SU-DHL-6 (cell line): Measurements from ENCODE around the gene TTN.
A peak's percentile ranks its signal among the peaks of the same experiment; 100 is the strongest.

ENCODE experiments used
- H2AFZ ChIP-seq: fragments of 200-600 bp; sonication (generic); 2 replicates; pipeline ENCODE4 v1.6.1; 2014; ENCODE audit warnings: low read depth, mild to moderate bottlenecking, moderate library complexity, mixed read lengths, antibody characterized with exemption, low read length; ENCODE audit not compliant: severe bottlenecking
- H3F3A ChIP-seq: fragments of 200-600 bp; shearing (Covaris generic); 2 replicates; pipeline ENCODE4 v1.6.0; 2016; ENCODE audit warnings: antibody characterized with exemption, mild to moderate bottlenecking; ENCODE audit not compliant: insufficient read depth
- H3K27ac ChIP-seq: fragments of 200-600 bp; sonication (generic); 2 replicates; pipeline ENCODE4 v1.5.1; 2016; ENCODE audit warnings: low read depth, mild to moderate bottlenecking, low read length, moderate library complexity, mixed read lengths
- H3K27me3 ChIP-seq: fragments of 200-600 bp; sonication (generic), shearing (Covaris generic); 2 replicates; pipeline ENCODE4 v1.6.0; 2014; ENCODE audit warnings: mild to moderate bottlenecking, low read length
- H3K36me3 ChIP-seq: fragments of 200-600 bp; sonication (generic); 2 replicates; pipeline ENCODE4 v1.6.1; 2014; ENCODE audit warnings: mild to moderate bottlenecking, low read length, mixed read lengths
- H3K4me2 ChIP-seq: fragments of 300-600, 200-600 bp; shearing (Covaris generic), sonication (generic); 2 replicates; pipeline ENCODE4 v1.6.0; 2014; ENCODE audit warnings: low read length, low read depth, mild to moderate bottlenecking; ENCODE audit not compliant: poor library complexity, severe bottlenecking
- H3K4me3 ChIP-seq: fragments of 200-600 bp; sonication (generic); 2 replicates; pipeline ENCODE4 v1.5.1; 2014; ENCODE audit warnings: antibody characterized with exemption, low read length, mild to moderate bottlenecking, mixed read lengths; ENCODE audit not compliant: insufficient read depth, poor library complexity, severe bottlenecking
- H3K79me2 ChIP-seq: fragments of 200-600 bp; sonication (generic); 2 replicates; pipeline ENCODE4 v1.6.1; 2014; ENCODE audit warnings: mild to moderate bottlenecking, low read length, moderate library complexity; ENCODE audit not compliant: insufficient read depth
- H3K9ac ChIP-seq: fragments of 200-600 bp; sonication (generic); 2 replicates; pipeline ENCODE4 v1.7.0; 2014; ENCODE audit warnings: mild to moderate bottlenecking, low read length
- H3K9me2 ChIP-seq: fragments of 200-600 bp; sonication (generic); replicated peaks from 2 replicates; pipeline ENCODE4 v1.6.1; 2014; ENCODE audit warnings: low read length; ENCODE audit not compliant: insufficient read depth
- H3K9me3 ChIP-seq: fragments of 200-600 bp; sonication (generic); 2 replicates; pipeline ENCODE4 v1.6.1; 2014; ENCODE audit warnings: low read length, mixed read lengths; ENCODE audit not compliant: insufficient read depth
- H4K20me1 ChIP-seq: fragments of 200-600 bp; sonication (generic); 2 replicates; pipeline ENCODE4 v1.6.1; 2014; ENCODE audit warnings: low read depth, mild to moderate bottlenecking, antibody characterized with exemption, low read length, moderate library complexity, mixed read lengths
- CTCF ChIP-seq: fragments of 200-600 bp; sonication (generic); IDR thresholded peaks from one replicate; pipeline ENCODE4 v1.5.1; 2017; ENCODE audit warnings: antibody characterized with exemption, mild to moderate bottlenecking, low read length, moderate library complexity; ENCODE audit not compliant: insufficient read depth, poor library complexity, severe bottlenecking
- EZH2phosphoT487 ChIP-seq: fragments of 200-600 bp; sonication (generic), shearing (Covaris generic); conservative IDR thresholded peaks from 2 replicates; pipeline ENCODE4 v1.6.1; 2018; ENCODE audit warnings: mild to moderate bottlenecking, antibody characterized with exemption, low read length, moderate library complexity, mixed read lengths

The TTN gene

GRCh38 chr2:178702361-178702760, 104.9 kb downstream of the TTN start:
- TF ChIP-seq EZH2phosphoT487 (no peak), CTCF (no peak)
- Histone ChIP-seq H3K9me2 (no peaks in the 10 kb centered on the region), H3K27me3 (no peaks in the 10 kb centered on the region), H3K27ac (no peak overlapping the region), H3F3A (no peaks in the 10 kb centered on the region), H3K4me3 (no peak overlapping the region), H3K9me3 (no peaks in the 10 kb centered on the region), H3K4me2 (no peak overlapping the region), H3K9ac (no peak overlapping the region), H3K79me2 (no peaks in the 10 kb centered on the region), H2AFZ (no peak overlapping the region), H3K36me3 (no peaks in the 10 kb centered on the region), H4K20me1 (no peaks in the 10 kb centered on the region)

GRCh38 chr2:178700922-178701342, 106.3 kb downstream of the TTN start:
- Histone ChIP-seq H3K79me2 (no peaks in the 10 kb centered on the region), H3K27me3 (no peaks in the 10 kb centered on the region), H3K4me3 (no peak overlapping the region), H3K9me3 (no peaks in the 10 kb centered on the region), H3F3A (no peaks in the 10 kb centered on the region), H3K9ac (no peak overlapping the region), H4K20me1 (no peaks in the 10 kb centered on the region), H2AFZ (no peak overlapping the region), H3K27ac (no peak overlapping the region), H3K9me2 (no peaks in the 10 kb centered on the region), H3K36me3 (no peaks in the 10 kb centered on the region), H3K4me2 (no peak overlapping the region)
- TF ChIP-seq EZH2phosphoT487 (no peak), CTCF (peak; percentile 81)

GRCh38 chr2:178700136-178700535, 107.1 kb downstream of the TTN start:
- no peak overlapping the region for H3K4me2 ChIP-seq
- no peaks in the 10 kb centered on the region for H3K36me3 ChIP-seq
- no peak overlapping the region for H2AFZ ChIP-seq
- H3K9me2 ChIP-seq, result no peaks in the 10 kb centered on the region
- TF ChIP-seq EZH2phosphoT487, result no peak
- TF ChIP-seq CTCF, result no peak
- H3K9ac ChIP-seq, result no peak overlapping the region
- H3K27me3 ChIP-seq, result no peaks in the 10 kb centered on the region
- H3F3A ChIP-seq, result no peaks in the 10 kb centered on the region
- H3K79me2 ChIP-seq, result no peaks in the 10 kb centered on the region
- no peaks in the 10 kb centered on the region for H4K20me1 ChIP-seq
- no peaks in the 10 kb centered on the region for H3K9me3 ChIP-seq
- H3K4me3 ChIP-seq, result no peak overlapping the region
- H3K27ac ChIP-seq, result no peak overlapping the region

- no peak overlapping the region for H3K27ac ChIP-seq
- no peaks in the 10 kb centered on the region for H3F3A ChIP-seq
- H2AFZ ChIP-seq, result no peak overlapping the region
- no peak overlapping the region for H3K4me2 ChIP-seq
- H3K4me3 ChIP-seq, result no peak overlapping the region
- H3K27me3 ChIP-seq, result no peaks in the 10 kb centered on the region
- no peaks in the 10 kb centered on the region for H4K20me1 ChIP-seq
- no peak overlapping the region for H3K9ac ChIP-seq
- no peaks in the 10 kb centered on the region for H3K9me3 ChIP-seq
- H3K79me2 ChIP-seq, result no peaks in the 10 kb centered on the region
- H3K9me2 ChIP-seq, result no peaks in the 10 kb centered on the region
- no peaks in the 10 kb centered on the region for H3K36me3 ChIP-seq
- TF ChIP-seq CTCF, result no peak
- no peak for TF ChIP-seq EZH2phosphoT487
Observed at GRCh38 chr2:178692845-178693244, 114.4 kb downstream of the TTN start.
